Measurements from ENCODE around the gene PRM3.
A peak's percentile ranks its signal among the peaks of the same experiment; 100 is the strongest.

PRM3 gene, protein sequence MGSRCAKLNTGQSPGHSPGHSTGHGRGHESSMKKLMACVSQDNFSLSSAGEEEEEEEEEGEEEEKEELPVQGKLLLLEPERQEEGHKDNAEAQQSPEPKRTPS

DNA sequence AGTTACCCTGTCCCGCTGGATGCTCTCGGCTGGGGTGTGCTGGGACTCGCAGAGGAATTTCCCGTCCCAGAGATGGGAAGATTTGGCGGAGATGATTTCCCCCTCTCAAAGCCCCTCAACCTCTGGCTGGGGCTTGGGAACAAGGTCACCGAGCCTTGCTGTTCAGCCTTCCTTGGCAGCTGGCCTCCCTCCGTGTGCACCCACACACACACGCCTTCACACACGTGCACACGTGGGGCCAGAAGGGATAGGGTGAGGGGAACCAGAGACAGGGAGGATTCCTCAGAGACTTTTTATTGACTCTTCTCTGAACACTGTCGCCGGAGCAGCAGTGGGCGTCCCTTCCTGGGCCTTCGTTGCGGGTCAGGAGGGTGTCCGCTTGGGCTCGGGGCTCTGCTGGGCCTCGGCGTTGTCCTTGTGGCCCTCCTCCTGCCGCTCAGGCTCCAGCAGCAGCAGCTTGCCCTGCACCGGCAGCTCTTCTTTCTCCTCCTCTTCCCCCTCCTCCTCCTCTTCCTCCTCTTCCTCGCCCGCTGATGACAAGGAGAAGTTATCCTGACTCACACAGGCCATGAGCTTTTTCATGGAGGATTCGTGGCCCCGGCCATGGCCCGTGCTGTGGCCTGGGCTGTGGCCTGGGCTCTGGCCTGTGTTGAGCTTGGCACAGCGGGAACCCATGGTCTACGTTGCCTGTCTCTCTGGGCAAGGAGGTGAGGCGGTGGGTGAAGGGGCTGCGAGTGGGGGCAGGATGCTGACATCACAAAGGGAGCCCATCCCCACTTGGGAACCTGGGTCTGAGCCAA lies at the start of gene PRM3:
PRM3 (minus strand) TSS at position 709 of the 800 bp plus-strand sequence; CDS start at position 675, 34 bp downstream.
- DNase-seq: no peak

DNA sequence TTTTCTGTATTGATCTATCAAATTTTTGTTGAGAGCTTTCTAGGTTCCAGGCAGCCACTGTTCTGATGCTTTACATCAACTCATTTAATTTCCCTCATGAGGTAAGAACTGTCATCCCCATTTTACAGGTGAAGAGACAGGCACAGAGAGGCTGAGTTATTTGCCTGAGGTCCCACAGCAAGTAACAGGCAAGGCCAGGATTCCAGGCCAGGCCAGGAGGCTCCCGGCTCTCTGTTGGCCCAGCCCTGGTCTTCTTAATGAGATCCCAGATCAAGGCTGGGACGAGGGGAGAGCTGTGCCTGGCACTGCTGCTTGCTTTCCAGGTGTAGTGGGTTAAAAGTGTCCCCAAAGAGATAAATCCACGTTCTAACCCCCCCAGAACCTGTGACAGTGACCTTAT lies 49.4 kb upstream of the PRM3 start:
- no peak for DNase-seq

DNA sequence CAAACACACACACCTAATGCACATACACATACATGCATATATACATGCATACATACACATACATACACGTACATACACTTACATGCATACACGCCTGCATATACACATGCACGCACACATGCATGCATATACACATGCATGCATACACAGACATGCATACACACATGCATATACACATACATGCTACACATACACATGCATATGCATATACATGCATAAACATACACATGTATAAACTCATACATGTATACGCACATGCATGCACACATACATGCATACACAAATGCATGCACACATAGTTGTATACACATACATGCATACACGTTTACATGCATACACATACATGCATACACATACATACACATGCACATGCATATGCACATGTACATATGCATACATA lies 48.2 kb upstream of the PRM3 start:
- no peak for DNase-seq

DNA sequence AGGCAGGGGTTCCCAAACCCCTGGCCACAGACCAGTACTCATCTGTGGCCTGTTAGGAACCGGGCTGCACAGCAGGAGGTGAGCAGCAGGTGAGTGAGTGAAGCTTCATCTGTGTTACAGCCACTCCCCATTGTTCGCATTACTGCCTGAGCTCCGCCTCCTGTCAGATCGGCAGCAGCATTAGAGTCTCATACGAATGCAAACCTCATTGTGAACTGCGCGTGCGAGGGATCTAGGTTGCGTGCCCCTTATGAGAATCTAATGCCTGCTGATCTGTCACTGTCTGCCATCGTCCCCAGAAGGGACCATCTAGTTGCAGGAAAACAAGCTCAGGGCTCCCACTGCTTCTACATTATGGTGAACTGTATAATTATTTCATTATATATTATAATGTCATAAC lies 46.7 kb upstream of the PRM3 start:
- peak; percentile 41 for DNase-seq

DNA sequence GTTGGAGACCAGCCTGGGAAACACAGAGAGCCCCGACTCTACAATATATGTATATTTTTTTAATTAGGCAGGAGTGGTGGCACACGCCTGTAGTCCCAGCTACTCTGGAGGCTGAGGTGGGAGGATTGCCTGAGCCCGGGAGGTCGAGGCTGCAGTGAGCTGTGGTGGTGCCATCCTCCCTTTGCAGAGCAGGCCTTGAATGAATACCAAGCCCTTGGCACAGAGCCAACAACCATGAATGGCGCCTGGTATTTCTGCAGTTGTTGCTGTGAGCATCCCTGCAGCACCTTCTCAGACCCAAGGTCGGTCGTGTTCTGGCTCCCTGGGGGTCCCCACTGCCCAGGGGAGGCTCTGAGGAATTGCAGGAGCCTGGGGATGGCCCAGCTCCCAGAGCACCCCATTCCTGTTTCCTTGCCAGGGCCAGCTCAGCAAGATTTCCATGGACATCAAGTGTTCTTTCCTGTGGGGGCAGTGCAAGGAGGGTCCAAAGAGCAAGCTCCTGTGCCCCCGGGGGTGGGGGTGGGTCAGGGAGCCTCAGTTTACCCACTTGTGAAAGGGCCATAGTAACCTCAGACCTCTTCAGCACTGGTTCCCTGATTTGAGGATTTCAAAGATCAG lies 46.2 kb upstream of the PRM3 start:
- peak; percentile 31 for DNase-seq

DNA sequence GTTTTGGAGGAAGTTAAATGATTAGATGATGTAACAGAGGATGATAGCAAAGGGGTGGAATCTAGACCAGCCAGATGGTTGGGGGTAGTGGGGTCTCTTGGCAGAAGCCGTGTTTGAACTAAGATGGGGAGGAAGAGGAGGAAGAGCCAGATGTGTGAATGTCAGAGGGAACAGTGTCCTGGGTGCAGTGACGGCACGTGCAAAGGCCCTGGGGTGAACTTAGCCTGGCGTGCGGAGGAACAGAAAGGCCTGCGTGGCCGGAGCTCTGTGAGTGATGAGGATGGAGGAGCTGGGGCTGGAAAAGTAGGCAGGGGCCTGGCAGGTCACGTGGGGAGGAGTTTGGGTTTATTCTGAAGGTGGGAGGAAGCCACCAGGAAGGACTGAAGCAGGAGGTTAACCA lies 45.4 kb upstream of the PRM3 start:
- DNase-seq: no peak

DNA sequence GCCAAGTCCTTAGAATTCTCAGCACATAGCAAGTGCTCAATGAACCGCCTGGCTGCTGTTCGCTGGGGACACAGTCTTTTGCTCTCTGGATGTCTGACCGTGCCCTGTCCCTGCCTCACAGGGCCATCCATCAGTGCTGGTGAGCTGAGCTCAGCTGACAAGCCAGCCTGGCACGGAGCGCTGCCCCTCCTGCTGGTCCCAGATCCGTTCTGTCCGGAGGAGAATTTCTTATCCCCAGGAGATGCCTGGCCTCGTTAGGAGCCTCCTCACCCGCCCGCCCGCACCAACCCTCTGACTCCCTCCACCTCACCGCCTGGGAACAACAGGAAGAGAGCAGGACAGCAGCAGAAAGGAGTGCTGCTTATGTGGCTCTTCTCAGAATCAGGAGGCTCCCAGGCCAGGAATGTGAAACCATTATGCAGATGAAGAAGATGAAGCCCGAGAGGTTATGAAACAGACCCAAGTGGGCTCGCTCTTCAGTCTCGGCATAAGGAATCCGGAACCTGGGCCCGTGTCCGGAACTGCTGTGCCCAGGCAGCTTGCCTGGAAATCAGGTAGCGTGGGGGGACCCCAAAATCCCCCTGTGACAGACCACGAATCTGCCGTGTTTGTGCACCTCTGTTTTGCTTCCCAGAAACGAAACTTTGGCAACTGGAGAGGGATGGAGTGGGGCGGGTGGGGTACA lies 43.0 kb upstream of the PRM3 start:
- no peak for DNase-seq

DNA sequence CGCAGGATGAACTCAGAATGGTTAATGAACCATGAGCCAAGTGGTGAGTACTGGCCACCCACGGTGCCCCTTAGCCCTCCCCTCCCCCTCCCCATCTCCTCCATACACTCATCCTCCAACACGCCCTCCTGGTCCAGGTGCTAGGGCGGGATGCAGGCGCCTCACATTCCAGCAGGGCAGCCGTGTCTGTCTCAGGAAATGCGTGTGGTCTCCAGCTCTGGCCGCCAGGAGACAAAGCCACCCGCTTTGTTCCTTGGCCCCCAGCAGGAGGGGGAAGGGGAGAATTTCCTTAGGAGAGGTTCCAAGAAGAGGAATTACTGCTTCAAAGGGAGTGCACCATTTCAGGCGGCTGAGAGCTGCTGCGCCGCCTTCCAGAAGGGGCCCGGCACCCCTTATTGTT lies 42.1 kb upstream of the PRM3 start:
- DNase-seq: no peak

DNA sequence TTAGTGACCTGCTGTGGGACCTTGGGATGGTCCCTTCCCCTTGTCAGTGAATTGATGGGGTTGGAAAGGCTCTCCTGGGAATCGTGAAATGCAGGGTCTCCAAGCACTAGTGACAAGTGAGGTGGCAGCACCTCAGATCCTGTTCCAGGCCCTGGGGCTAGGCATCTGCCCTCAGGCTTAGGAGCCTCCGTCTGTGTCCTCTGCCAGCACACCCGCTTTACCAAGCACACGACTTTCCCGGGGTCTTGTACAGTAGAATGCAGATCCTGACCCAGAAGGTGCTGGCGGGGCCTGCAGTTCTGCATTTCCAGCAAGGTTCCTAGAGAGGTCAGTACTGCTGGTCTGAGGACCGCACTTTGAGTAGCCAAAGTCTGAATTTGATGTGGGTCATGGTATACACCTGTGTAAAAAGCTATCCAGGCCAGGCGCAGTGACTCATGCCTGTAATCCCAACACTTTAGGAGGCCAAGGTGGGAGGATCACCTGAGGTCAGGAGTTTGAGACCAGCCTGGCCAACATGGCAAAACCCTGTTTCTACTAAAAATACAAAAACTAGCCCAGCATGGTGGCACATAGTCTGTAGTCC lies 41.0 kb upstream of the PRM3 start:
- DNase-seq: no peak

DNA sequence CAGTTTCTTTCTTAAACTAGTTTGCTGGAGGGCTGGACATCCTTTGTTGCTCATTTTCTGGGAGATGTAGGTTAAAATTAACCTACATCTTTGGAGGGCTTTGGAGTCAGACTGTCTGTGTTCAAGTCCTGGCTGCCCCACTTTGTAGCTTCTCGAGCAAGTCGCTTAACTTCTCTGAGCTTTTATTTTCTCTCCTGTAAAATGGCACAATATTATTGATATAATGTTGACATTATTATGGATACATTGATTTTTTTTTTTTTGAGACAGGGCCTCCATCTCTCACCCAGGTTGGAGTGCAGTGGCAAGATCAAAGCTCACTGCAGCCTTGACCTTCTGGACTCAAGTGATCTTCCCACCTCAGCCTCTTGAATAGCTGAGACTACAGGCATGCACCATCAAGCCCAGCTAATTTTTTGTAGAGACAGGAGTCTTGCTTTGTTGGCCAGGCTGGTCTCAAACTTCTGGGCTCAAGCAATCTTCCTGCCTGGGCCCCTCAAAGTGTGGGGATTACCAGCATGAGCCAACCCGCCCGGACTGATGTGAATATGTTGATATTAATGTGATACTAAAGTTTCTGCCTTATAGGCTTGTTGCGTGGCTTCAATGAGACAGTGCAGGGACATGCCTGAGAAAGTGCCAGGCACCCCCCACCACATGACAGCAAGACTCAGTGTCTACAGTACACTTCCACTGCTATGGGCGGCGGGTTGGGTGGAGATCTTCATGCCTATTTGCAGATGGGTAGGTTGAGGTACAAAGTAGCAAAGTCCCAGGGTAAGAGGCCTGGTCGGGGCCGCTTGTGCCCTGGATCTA lies 40.3 kb upstream of the PRM3 start:
- no peak for DNase-seq

DNA sequence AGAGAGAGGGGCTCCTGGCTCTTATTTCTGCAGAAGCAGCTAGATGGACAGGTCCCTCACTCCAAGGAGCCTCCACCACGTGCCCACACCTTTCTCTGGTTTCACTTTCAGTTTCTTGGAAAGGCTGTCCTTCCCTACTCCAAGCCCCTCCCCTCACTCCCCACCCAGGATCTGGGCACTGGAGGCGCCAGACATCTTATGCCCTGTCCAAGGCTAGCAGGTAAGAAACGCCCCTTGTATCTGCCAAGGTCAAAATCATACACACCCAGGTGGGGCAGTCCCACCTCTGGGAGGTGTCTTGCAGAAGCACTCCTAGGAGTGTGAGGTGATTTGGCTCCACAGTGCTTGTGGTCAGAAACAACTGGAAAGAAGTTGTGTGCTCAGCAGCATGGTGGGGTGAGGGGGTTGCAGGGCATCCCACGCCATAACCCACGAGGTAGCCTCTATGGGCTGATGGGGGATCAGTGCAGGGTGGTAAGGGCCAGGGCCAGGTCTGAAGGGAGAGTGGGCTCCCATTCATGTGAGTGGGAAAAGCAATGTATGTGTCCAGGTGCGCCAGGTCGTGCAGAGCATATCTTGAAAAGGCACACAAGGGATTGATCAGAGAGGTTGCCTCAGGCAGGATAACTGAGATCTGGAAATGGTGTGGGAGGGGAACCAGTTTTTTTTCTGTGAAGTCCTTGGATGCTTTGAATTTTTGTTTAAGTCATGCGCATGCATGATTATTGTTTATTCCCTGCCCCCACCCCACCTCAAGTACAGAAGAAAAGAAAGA lies 39.5 kb upstream of the PRM3 start:
- no peak for DNase-seq

DNA sequence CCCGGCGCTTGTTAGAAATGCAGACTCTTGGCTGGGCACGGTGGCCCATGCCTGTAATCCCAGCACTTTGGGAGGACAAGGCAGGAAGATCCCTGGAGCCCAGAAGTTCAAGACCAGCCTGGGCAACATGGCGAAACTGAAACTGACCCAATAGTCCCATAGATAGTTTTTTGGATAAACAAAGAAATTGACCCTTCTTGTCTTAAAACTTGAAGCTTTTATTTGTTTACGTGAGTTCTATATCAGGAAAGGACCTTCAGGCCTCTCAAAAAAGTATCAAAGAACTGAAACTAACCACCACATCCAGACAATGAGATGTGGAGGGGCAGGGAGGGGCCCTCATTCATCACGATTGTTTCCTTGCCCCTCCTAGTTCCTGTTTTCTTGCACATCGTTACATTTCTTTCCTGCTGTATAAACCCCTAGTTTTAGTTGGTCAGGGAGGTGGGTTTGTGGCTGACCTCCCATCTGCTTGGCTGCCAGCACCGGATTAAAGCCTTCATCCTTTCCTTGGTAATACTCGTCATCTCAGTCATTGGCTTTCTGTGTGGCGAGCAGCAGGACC lies 37.6 kb upstream of the PRM3 start:
- no peak for DNase-seq

DNA sequence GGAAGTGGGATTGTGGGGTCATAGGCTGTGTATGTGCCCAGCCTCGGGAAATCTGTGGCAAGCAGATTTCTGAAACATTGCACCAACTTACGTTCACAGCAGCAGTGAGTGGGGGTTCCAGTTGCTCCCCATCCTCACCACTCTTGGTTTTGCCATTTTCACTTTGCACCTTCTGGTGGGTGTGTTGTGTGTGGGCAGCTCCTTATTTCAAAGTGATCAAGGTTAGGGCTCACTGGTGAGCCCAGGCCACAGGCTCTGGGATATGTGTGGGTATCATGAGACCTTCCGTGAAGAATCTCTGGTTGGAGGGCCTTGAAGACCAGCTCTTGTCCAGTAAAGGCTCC lies 37.2 kb upstream of the PRM3 start:
- DNase-seq: no peak

DNA sequence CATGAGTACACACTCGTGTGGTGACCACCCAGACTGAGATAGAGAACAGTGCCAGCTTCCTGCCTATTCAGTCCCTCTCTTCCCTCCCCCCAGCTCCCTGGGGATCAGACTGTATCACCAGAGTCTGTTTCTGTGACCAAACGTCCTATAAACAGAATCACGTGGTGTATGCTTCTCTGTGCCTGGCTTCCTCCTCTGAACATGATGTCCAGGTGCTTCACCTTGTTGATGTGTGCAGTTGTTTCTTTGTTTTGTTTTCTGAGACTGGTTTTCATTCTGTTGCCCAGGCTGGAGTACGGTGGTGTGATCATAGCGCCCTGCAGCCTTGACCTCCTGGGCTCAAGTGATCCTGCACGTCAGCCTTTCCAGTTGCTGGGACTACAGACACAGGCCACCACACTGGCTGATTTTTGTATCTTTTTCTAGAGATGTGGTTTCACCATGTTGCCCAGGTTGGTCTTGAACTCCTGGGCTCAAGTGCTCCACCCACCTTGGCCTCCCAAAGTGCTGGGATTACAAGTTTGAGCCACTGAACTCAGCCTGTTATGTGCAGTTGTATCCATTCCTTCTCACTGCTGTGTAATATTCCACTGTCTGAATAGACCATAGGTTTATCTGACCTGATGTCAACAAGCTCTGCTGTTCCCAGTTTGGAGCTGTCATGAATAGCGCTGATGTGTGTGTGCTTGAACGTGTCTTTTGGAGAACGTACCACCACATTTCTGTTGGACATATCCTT lies 36.6 kb upstream of the PRM3 start:
- no peak for DNase-seq

DNA sequence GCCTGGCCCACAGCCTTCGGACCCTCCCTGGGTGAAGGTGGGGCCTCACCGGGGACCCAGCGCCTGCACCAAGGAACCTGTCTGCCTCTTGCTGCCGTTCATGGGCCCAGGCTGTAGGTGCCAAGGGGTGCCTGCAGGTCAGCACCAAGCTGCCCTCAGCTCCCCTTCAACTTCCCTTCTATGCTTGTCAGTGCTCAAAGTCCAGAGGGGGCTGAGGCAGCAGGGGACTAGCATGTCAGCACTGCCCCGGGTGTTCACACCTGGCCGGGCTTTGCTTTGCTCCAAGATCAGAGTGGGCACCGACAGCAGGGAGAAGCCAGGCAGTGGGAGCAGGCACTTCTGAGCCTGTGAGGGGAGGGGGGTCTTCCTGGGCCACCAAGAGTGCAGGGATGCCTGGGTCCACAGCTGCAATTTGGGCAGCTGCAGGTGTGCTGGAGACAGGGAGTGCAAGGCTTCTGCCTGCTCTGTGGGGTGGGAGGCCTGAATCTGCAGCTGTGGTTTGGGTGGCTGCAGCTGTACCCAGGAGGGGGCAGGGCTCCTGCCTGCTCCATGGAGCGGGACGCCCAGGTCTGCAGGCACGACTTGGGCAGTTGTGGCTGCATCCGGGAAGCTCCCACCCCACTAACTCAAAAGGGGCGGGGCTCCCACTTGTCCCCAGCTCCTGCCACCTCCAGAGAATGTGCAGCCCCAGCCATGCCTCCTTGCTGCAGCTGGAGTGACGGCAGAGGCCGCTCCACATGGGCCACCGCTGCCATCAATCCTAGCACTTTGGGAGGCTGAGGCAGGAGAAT lies 35.3 kb upstream of the PRM3 start:
- peak; percentile 15 for DNase-seq

DNA sequence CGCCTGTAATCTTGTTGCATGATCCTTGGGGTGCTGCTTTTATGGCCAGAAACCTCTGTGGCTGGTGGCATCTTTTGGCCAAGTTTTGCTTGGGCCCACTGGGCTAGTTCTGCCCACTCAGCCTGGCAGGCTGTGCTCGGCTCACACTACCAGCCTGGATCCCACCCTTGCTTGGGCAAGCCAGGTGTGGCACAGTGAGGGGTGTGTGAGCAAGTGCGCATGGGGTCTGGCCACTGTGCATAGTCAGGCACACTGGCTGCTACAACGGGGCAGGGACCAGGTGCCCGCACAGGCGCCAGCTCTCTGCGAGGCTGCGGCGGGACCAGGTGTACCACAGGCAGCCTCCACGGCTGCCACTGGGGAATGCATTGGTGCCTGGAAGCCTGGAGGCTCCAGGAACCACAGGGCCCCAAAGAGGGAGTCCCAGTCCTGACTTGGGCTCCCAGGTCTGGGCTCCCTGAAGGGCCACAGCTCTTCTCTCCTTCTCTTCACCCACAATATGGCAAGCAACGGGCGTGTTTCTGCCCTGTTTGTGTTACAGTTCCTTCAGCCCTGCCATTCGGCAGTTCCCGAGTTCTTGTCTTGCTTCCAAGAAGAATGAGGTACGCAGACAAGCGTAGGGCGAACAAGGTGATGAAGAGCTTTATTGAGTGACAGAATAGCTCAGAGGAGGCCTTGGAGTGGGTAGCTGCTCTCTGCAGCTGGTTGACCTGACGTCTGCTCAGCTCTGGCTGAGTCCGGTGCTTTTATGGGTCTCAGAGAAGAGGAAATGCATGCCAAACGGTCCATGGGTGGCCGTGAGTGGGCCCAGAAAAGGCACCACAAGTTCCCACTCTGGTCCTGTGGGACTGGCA lies 34.4 kb upstream of the PRM3 start:
- no peak for DNase-seq

DNA sequence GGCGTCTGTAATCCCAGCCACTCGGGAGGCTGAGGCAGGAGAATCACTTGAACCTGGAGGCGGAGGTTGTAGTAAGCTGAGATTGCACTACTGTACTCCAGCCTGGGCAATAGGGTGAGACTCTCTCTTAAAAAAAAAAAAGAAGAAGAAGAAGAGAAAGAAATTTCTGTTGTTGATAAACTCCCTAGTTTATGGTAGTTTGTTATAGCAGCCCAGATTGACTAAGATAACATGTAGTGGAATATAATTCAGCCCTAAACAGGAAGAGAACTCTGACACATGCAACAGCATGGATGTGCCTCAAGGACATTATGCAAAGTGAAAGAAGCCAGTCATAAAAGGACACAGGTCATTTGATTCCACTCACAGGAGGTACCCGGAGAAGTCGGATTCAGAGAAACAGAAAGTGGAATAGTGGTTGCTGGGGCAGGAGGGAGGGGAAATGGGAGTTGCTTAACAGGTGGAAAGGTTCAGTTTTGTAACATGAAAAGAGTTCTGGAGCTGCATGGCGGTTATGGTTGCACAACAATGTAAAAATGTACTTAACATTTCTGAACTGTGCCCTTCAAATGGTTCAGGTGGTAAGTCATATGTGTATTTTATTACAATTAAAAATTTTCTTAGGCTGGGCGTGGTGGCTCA lies 33.7 kb upstream of the PRM3 start:
- DNase-seq: no peak

DNA sequence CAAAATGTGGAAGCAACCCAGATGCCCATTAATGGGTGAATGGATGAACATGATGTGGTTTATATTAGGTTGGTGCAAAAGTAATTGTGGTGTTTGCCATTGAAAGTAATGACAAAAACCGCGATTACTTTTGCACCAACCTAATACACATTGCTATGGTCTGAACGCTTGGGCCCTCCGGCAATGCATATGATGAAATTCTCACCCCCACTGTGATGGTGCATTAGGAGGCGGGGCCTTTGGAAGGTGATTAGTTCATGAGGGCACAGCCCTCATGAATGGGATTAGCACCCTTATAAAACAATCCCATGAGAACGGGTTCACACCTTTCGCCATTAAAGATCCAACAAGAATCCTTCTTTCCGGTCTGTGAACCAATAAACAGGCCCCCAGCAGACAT lies 33.0 kb upstream of the PRM3 start:
- DNase-seq: no peak

All from NCI-H82 (cell line).